Upper lobe of left lung (tissue), 6 donors: ENCODE results near the gene NYAP2. TPM values are rescaled to one million over a fixed set of nuclear protein-coding genes. Genes with fewer than 3 reads are reported as not detected.
A peak's percentile ranks its signal among the peaks of the same experiment; 100 is the strongest.

Experiments
- ATAC-seq, 2 donors: fragments of 200-7000 bp; cut with Tn5 transposase; one replicate each; pipeline ENCODE4 v1.9.1; 2022; ENCODE audit warnings: mild to moderate bottlenecking in 2 of 2, moderate library complexity in 2 of 2; ENCODE audit not compliant: low FRiP score in 2 of 2
- DNase-seq, 2 donors: peaks; one replicate each; pipeline ENCODE4 v3.0.0-alpha.2; 2019 to 2020
- H3K27ac ChIP-seq, 4 donors: fragments of 200-600 bp; sonication (generic); one replicate each; pipeline ENCODE4 v1.5.1; 2016 to 2019
- H3K27me3 ChIP-seq, 4 donors: fragments of 200-600 bp; sonication (generic); one replicate each; pipeline ENCODE4 v1.5.1; 2017 to 2019
- H3K36me3 ChIP-seq, 4 donors: fragments of 200-600 bp; sonication (generic); one replicate each; pipeline ENCODE4 v1.5.1; 2016 to 2019
- H3K4me1 ChIP-seq, 4 donors: fragments of 200-600 bp; sonication (generic); one replicate each; pipeline ENCODE4 v1.5.1; 2018 to 2019
- H3K4me3 ChIP-seq, 4 donors: fragments of 200-600 bp; sonication (generic); one replicate each; pipeline ENCODE4 v1.5.1; 2017 to 2019; ENCODE audit warnings: mild to moderate bottlenecking in 2 of 4, moderate library complexity in 1 of 4
- H3K9me3 ChIP-seq, 4 donors: fragments of 200-600 bp; sonication (generic); one replicate each; pipeline ENCODE4 v1.5.1; 2018 to 2019
- EP300 ChIP-seq, 4 donors: sonication (generic); formaldehyde crosslinking; IDR thresholded peaks; one replicate each; pipeline ENCODE4 v1.5.1; 2017; ENCODE audit warnings: antibody characterized with exemption in 4 of 4, control low read depth in 2 of 4
- POLR2A ChIP-seq, 4 donors: fragments of 450-650 bp; IDR thresholded peaks; one replicate each; pipeline ENCODE4 v1.5.1; 2016 to 2017; ENCODE audit warnings: antibody characterized with exemption in 4 of 4, mild to moderate bottlenecking in 2 of 4
- POLR2AphosphoS5 ChIP-seq, 2 donors: sonication (generic); formaldehyde crosslinking; IDR thresholded peaks; one replicate each; pipeline ENCODE4 v1.5.1; 2017; ENCODE audit warnings: antibody characterized with exemption in 2 of 2
- WGBS, 2 donors: methylation state at CpG; one replicate each; pipeline ENCODE4 v1.1.5; 2017 to 2018; 5-methylcytosine and 5-hydroxymethylcytosine counted together
- total RNA-seq, 6 donors: library from RNA; depleted of rRNA in 4 of 6; stranded (reverse); fragments of >200 nt in 4 of 6; gene quantifications; one replicate each; pipeline versions ENCODE4 v1.1.0 to v1.2.1, GENCODE V29; 2016 to 2021
- TF ChIP-seq, protein P1 (sequence below), 6 experiments: fragments of 450-650 bp in 4 of 6; fragments of 200-600 bp in 2 of 6; sonication (generic) in 2 of 6; IDR thresholded peaks; one replicate each; pipeline ENCODE4 v1.5.1; 2016 to 2019; ENCODE audit warnings: antibody characterized with exemption in 6 of 6
- donor health status: DM: no; HTN: no; CAD: no; lungs with moderate emphysema.
- donor health status: DM: no; HTN: yes; CAD: no; lungs with severe emphysema.

Gene NYAP2
- total RNA-seq, 6 donors from 2014 or later, result 0.15 to 3.1 (median 1.7) TPM

DNA sequence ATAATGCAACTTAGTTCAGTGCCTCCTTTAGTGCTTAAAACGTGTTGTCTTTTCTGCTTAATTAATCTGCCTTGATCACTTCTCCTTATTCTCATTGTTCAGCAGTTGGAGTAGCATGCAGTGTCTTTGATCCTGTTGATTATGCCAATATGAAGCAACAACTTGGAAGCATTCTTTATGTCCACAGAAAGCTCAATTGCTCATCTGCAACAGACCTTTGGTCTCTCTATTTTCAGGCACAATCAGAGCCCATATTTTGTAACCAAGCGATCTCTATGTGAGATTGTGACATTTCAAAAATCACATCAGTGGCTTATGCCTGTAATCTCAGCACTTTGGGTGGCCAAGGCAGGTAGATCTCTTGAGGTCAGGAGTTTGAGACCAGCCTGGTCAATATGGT is 217.3 kb downstream of the NYAP2 start:
- no peak for ATAC-seq
- no peak for DNase-seq
- Histone ChIP-seq H3K4me3 (no peak overlapping the region), H3K27ac (no peak overlapping the region), H3K9me3 (no peaks in the 10 kb centered on the region), H3K36me3 (no peaks in the 10 kb centered on the region), H3K27me3 (no peaks in the 10 kb centered on the region), H3K4me1 (no peaks in the 10 kb centered on the region)
- TF ChIP-seq EP300 (IDR thresholded peaks at IDR 0.05) (no peak), POLR2A (IDR thresholded peaks at IDR 0.05) (no peak), POLR2AphosphoS5 (IDR thresholded peaks at IDR 0.05) (no peak)
- TF ChIP-seq, protein P1, sequence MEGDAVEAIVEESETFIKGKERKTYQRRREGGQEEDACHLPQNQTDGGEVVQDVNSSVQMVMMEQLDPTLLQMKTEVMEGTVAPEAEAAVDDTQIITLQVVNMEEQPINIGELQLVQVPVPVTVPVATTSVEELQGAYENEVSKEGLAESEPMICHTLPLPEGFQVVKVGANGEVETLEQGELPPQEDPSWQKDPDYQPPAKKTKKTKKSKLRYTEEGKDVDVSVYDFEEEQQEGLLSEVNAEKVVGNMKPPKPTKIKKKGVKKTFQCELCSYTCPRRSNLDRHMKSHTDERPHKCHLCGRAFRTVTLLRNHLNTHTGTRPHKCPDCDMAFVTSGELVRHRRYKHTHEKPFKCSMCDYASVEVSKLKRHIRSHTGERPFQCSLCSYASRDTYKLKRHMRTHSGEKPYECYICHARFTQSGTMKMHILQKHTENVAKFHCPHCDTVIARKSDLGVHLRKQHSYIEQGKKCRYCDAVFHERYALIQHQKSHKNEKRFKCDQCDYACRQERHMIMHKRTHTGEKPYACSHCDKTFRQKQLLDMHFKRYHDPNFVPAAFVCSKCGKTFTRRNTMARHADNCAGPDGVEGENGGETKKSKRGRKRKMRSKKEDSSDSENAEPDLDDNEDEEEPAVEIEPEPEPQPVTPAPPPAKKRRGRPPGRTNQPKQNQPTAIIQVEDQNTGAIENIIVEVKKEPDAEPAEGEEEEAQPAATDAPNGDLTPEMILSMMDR (IDR thresholded peaks at IDR 0.05), result no peak
- WGBS, 2 donors, result 71 to 77% methylated on average over 2 of the region's 2 CpGs

DNA sequence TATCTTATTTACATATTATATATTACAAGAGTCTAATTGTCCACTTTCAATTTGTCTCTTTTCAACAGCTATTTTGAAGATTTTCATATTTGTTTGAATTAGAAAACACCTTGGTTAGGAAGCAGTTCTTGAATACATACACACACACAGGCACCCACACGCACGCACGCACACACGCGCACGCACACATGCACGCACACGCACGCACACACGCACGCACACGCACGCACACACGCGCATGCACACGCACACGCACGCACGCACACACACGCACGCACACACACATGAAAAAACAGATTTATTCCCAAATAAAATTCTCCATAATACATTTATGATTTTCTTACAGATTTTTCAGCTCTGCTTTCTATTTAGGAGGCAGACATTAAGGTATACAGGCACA is 220.7 kb downstream of the NYAP2 start:
- ATAC-seq (no peak), DNase-seq (peak in 1 of 2 donors; percentile 36)
- TF ChIP-seq POLR2A (IDR thresholded peaks at IDR 0.05) (no peak), EP300 (IDR thresholded peaks at IDR 0.05) (no peak), POLR2AphosphoS5 (IDR thresholded peaks at IDR 0.05) (no peak)
- TF ChIP-seq, protein P1 (IDR thresholded peaks at IDR 0.05), result no peak
- Histone ChIP-seq H3K27me3 (no peaks in the 10 kb centered on the region), H3K36me3 (no peaks in the 10 kb centered on the region), H3K4me1 (no peaks in the 10 kb centered on the region), H3K9me3 (no peaks in the 10 kb centered on the region), H3K27ac (no peak overlapping the region), H3K4me3 (no peak overlapping the region)
- WGBS, 2 donors, result 85 to 87% methylated on average over 21 of the region's 21 CpGs

DNA sequence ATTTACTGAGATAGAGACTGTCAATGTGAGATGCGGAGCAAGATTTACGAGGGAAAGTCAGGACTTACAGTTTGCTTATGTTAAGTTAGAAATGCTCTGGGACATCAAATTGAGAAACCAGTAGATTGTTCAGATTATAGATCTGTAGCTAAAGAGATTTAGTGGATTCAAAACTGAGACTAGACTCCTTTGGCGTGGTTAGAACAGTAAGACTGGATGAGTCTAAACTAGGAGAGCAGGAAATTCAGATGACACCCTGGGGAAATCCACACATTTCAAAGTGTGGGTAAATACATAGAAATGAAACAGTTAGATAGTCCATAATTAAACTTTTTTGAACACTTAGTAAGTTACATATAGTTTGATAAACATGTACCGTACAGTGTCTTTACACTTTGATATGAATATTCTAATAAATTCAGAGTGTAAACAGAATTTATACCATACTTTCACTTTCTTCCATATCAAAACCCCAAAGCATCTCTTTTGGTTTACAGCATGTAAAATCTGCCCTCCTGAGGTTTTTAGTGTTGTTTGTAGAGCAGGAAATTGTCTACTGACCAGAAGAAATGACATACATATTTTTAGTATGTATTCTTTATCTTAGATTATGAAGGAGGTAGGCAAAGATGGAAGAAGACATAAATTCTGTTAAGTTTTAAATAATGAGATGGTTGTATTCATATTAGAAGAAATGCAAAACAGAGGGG is 231.5 kb downstream of the NYAP2 start:
- no peak overlapping the region for H3K4me3 ChIP-seq
- DNase-seq (no peak), ATAC-seq (no peak)
- no peaks in the 10 kb centered on the region for H3K27me3 ChIP-seq
- WGBS, 2 donors, result 85 to 88% methylated on average over 4 of the region's 4 CpGs
- H3K4me1 ChIP-seq, result no peaks in the 10 kb centered on the region
- H3K36me3 ChIP-seq, result no peaks in the 10 kb centered on the region
- no peak overlapping the region for H3K27ac ChIP-seq
- TF ChIP-seq EP300 (IDR thresholded peaks at IDR 0.05) (no peak), POLR2A (IDR thresholded peaks at IDR 0.05) (no peak), POLR2AphosphoS5 (IDR thresholded peaks at IDR 0.05) (no peak)
- TF ChIP-seq, protein P1 (IDR thresholded peaks at IDR 0.05), result no peak
- no peaks in the 10 kb centered on the region for H3K9me3 ChIP-seq

DNA sequence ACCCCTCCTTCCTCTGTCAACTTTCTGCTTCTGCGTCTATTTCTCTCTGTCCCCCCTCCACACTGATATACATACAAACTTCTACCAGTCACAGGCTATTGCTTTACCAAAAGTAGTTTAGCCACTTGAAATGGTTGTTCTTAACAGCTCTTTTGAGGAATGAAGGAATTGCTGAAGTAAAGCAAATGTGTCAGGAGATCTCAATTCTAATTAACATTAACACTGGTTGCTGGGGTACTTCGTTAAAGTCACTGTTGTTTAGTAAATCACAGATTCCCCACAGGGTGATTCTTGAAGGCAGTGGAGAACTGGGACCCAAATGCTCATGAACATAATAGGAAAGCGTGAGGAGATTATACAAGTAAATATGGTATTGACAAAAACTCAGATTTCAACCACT is 232.8 kb downstream of the NYAP2 start:
- Histone ChIP-seq H3K9me3 (no peaks in the 10 kb centered on the region), H3K27me3 (no peaks in the 10 kb centered on the region), H3K27ac (no peak overlapping the region), H3K4me1 (no peaks in the 10 kb centered on the region), H3K36me3 (no peaks in the 10 kb centered on the region), H3K4me3 (no peak overlapping the region)
- DNase-seq (no peak), ATAC-seq (no peak)
- WGBS, 2 donors, result 74 to 76% methylated on average over 3 of the region's 3 CpGs
- TF ChIP-seq, protein P1 (IDR thresholded peaks at IDR 0.05), result no peak
- no peak for TF ChIP-seq EP300 (IDR thresholded peaks at IDR 0.05)

DNA sequence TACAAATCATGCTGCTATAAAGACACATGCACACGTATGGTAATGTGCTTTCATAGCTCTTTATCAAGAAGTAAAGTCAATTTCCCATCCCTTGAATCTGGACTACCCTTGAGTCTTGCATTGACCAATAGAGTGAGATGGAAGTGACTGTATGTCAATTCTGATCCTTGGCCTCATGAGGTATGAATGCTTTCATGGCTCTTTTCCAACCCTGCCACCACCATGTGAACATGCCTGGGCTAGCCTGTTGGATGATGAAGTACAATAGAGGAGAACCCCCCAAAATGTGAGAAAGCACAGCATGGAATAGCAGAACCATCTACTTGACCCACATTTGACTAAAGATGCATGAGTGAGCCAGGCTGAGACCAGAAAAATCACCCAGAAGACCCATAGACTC is 237.0 kb downstream of the NYAP2 start:
- no peak for DNase-seq
- H3K9me3 ChIP-seq, result no peaks in the 10 kb centered on the region
- H3K36me3 ChIP-seq, result no peaks in the 10 kb centered on the region
- TF ChIP-seq POLR2AphosphoS5 (IDR thresholded peaks at IDR 0.05), result no peak
- TF ChIP-seq POLR2A (IDR thresholded peaks at IDR 0.05), result no peak
- no peak for TF ChIP-seq EP300 (IDR thresholded peaks at IDR 0.05)
- TF ChIP-seq, protein P1 (IDR thresholded peaks at IDR 0.05), result no peak
- no peak overlapping the region for H3K27ac ChIP-seq
- H3K4me3 ChIP-seq, result no peak overlapping the region
- no peaks in the 10 kb centered on the region for H3K27me3 ChIP-seq
- H3K4me1 ChIP-seq, result no peaks in the 10 kb centered on the region
- ATAC-seq, result no peak
- WGBS, 2 donors, result 86 to 92% methylated on average over 1 of the region's 1 CpG
